IMR-90 (cell line): ENCODE measurements around the gene HLA-A. TPM values are rescaled to one million over a fixed set of nuclear protein-coding genes. Genes with fewer than 3 reads are reported as not detected.

Experiments used
- ATAC-seq: fragments of 200-7000 bp; cut with Tn5 transposase; 2 replicates; pipeline ENCODE4 v1.9.1; 2020; ENCODE audit warnings: low read depth, mild to moderate bottlenecking, moderate library complexity
- BruUV-seq: library from RNA; stranded (reverse); fragments of 400-500 nt; replicated peaks from 2 replicates; lab custom pipeline; 2021; lab: Mats Ljungman, UMichigan
- CTCF ChIA-PET: fragments of 300-600 bp; formaldehyde crosslinking; extraction: SDS; loops from one replicate; lab custom pipeline; 2021; ENCODE audit warnings: antibody characterized with exemption; lab: Yijun Ruan, JAX
- POLR2A ChIA-PET: fragments of 300-600 bp; sonication (Branson Sonifier 250); formaldehyde crosslinking; loops from one replicate; lab custom pipeline; 2022; ENCODE audit warnings: antibody characterized with exemption; ENCODE audit not compliant: unreplicated experiment; lab: Charles Lee
- DNase-seq: peaks from one replicate; pipeline ENCODE4 v3.0.0; 2013
- H2AFZ ChIP-seq: replicated peaks from 2 replicates; pipeline ENCODE3; 2013; ENCODE audit warnings: low read length, mild to moderate bottlenecking; ENCODE audit not compliant: poor library complexity
- H2AK5ac ChIP-seq: 2 replicates; pipeline ENCODE4 v1.6.1; 2013; ENCODE audit warnings: low read depth, low read length, inconsistent platforms
- H2AK9ac ChIP-seq: replicated peaks from 2 replicates; pipeline ENCODE3; 2013; ENCODE audit warnings: mild to moderate bottlenecking, low read depth, low read length, moderate library complexity; ENCODE audit not compliant: poor library complexity
- H2BK120ac ChIP-seq: 2 replicates; pipeline ENCODE4 v1.6.1; 2013; ENCODE audit warnings: low read depth, low read length, inconsistent platforms
- H2BK15ac ChIP-seq: 3 replicates; pipeline ENCODE4 v1.6.1; 2013; ENCODE audit warnings: low read depth, low read length, inconsistent platforms
- H2BK20ac ChIP-seq: 2 replicates; pipeline ENCODE4 v1.6.1; 2013; ENCODE audit warnings: low read depth, mild to moderate bottlenecking, inconsistent platforms, low read length, moderate library complexity
- H2BK5ac ChIP-seq: 2 replicates; pipeline ENCODE4 v1.6.1; 2013; ENCODE audit warnings: mild to moderate bottlenecking, low read depth, low read length, inconsistent platforms; ENCODE audit not compliant: poor library complexity, severe bottlenecking
- H3K14ac ChIP-seq: replicated peaks from 2 replicates; pipeline ENCODE4 v1.6.1; 2013; ENCODE audit warnings: low read depth, low read length, inconsistent platforms
- H3K18ac ChIP-seq: 2 replicates; pipeline ENCODE4 v1.6.1; 2013; ENCODE audit warnings: low read depth, low read length, control low read depth
- H3K23ac ChIP-seq: 2 replicates; pipeline ENCODE4 v1.6.1; 2013; ENCODE audit warnings: low read depth, low read length, inconsistent platforms
- H3K27ac ChIP-seq: 2 replicates; pipeline ENCODE4 v1.5.1; 2013; ENCODE audit warnings: mild to moderate bottlenecking, control low read depth, low read length; ENCODE audit not compliant: insufficient read depth
- H3K27me3 ChIP-seq: 2 replicates; pipeline ENCODE4 v1.6.1; 2013; ENCODE audit warnings: low read length; ENCODE audit not compliant: control insufficient read depth, insufficient read depth
- H3K36me3 ChIP-seq: 2 replicates; pipeline ENCODE4 v1.6.1; 2013; ENCODE audit warnings: low read length, mixed read lengths; ENCODE audit not compliant: control insufficient read depth, insufficient read depth
- H3K4ac ChIP-seq: 2 replicates; pipeline ENCODE4 v1.6.1; 2013; ENCODE audit warnings: low read depth, low read length, inconsistent platforms
- H3K4me1 ChIP-seq: 2 replicates; pipeline ENCODE4 v1.6.1; 2013; ENCODE audit warnings: low read length, mixed read lengths; ENCODE audit not compliant: control insufficient read depth, insufficient read depth
- H3K4me2 ChIP-seq: 2 replicates; pipeline ENCODE4 v1.6.1; 2013; ENCODE audit warnings: low read depth, mild to moderate bottlenecking, control low read depth, low read length, moderate library complexity
- H3K4me3 ChIP-seq: 2 replicates; pipeline ENCODE4 v1.5.1; 2013; ENCODE audit warnings: low read depth, mild to moderate bottlenecking, control low read depth, low read length, moderate library complexity; ENCODE audit not compliant: insufficient read depth
- H3K56ac ChIP-seq: 2 replicates; pipeline ENCODE4 v1.6.1; 2013; ENCODE audit warnings: low read length, inconsistent platforms; ENCODE audit not compliant: insufficient read depth; ENCODE audit errors: extremely low read depth
- H3K79me1 ChIP-seq, 2 experiments: 2 replicates each; pipeline ENCODE4 v1.6.1; 2013; ENCODE audit warnings: low read length in 2 of 2, inconsistent platforms in 1 of 2, low read depth in 1 of 2
- H3K9ac ChIP-seq: 2 replicates; pipeline ENCODE4 v1.6.1; 2013; ENCODE audit warnings: low read depth, low read length, control low read depth
- H3K9me1 ChIP-seq: 2 replicates; pipeline ENCODE4 v1.6.1; 2013; ENCODE audit warnings: low read length, inconsistent platforms; ENCODE audit not compliant: insufficient read depth
- H3K9me3 ChIP-seq: 2 replicates; pipeline ENCODE4 v1.6.1; 2013; ENCODE audit warnings: low read length; ENCODE audit not compliant: control insufficient read depth, insufficient read depth
- H4K20me1 ChIP-seq: 2 replicates; pipeline ENCODE4 v1.6.1; 2013; ENCODE audit warnings: low read length, inconsistent platforms; ENCODE audit not compliant: insufficient read depth
- H4K5ac ChIP-seq: 2 replicates; pipeline ENCODE4 v1.6.1; 2013; ENCODE audit warnings: mild to moderate bottlenecking, low read depth, low read length, control low read depth
- H4K8ac ChIP-seq, 2 experiments: 2 replicates each; pipeline ENCODE4 v1.6.1; 2013; ENCODE audit warnings: low read depth in 2 of 2, low read length in 2 of 2, control low read depth in 1 of 2, inconsistent platforms in 1 of 2
- H4K91ac ChIP-seq: 2 replicates; pipeline ENCODE4 v1.6.1; 2013; ENCODE audit warnings: low read depth, low read length, inconsistent platforms; ENCODE audit not compliant: insufficient read depth
- CEBPB ChIP-seq: IDR thresholded peaks from 2 replicates; pipeline ENCODE4 v1.6.1; 2012; ENCODE audit warnings: low read depth, low read length, improper control_type of control experiment
- FOS ChIP-seq: fragments of 150-350 bp; IDR thresholded peaks from 2 replicates; pipeline ENCODE4 v1.6.1; 2016; ENCODE audit warnings: low read depth, low read length
- MAFK ChIP-seq: IDR thresholded peaks from 2 replicates; pipeline ENCODE4 v1.6.1; 2012; ENCODE audit warnings: low read depth, low read length, improper control_type of control experiment
- MXI1 ChIP-seq: IDR thresholded peaks from 2 replicates; pipeline ENCODE4 v1.6.1; 2012; ENCODE audit warnings: low read depth, mild to moderate bottlenecking, low read length, moderate library complexity, borderline replicate concordance
- POLR2A ChIP-seq: IDR thresholded peaks from 2 replicates; pipeline ENCODE4 v1.6.1; 2012; ENCODE audit warnings: mild to moderate bottlenecking, low read depth, low read length
- WGBS, 2 experiments: methylation state at CpG; one replicate each; pipeline versions ENCODE4 v1.1.5 to v1.1.7; 2013; ENCODE audit warnings: missing lambda C conversion rate in 2 of 2; ENCODE audit not compliant: insufficient read length in 1 of 2; ENCODE audit errors: extremely low coverage in 2 of 2; 5-methylcytosine and 5-hydroxymethylcytosine counted together
- dilution Hi-C: fragments of 300-500 bp; cut with HindIII; formaldehyde crosslinking; loops from one replicate; pipeline ENCODE4 v1.14.3; 2018; ENCODE audit warnings: low sequenced_read_pairs; ENCODE audit not compliant: unreplicated experiment
- in situ Hi-C: fragments of 300-500 bp; cut with MboI; formaldehyde crosslinking; loops from 3 replicates; pipeline ENCODE4 v1.14.3; 2019; ENCODE audit warnings: low sequenced_read_pairs, inconsistent platforms, mixed read lengths
- intact Hi-C: fragments of 100-400 bp; cut with micrococcal nuclease; formaldehyde crosslinking; loops from 2 replicates; pipeline ENCODE4 v1.10.0; 2022
- polyA plus RNA-seq, 3 experiments: library from polyadenylated mRNA; depleted of rRNA; stranded (reverse); fragments of >200 nt; gene quantifications; 2 replicates each; pipeline ENCODE4 v1.2.3, GENCODE V29; 2012; ENCODE audit warnings: low replicate concordance in 1 of 3
- total RNA-seq: library from RNA; depleted of rRNA; stranded (reverse); fragments of >200 nt; gene quantifications from 2 replicates; pipeline ENCODE4 v1.2.3, GENCODE V29; 2012

The HLA-A gene
- total and polyA plus RNA-seq, 2 of the 4 experiments (the other 2 are of a cell fraction), result 94.5 to 218 TPM

DNA sequence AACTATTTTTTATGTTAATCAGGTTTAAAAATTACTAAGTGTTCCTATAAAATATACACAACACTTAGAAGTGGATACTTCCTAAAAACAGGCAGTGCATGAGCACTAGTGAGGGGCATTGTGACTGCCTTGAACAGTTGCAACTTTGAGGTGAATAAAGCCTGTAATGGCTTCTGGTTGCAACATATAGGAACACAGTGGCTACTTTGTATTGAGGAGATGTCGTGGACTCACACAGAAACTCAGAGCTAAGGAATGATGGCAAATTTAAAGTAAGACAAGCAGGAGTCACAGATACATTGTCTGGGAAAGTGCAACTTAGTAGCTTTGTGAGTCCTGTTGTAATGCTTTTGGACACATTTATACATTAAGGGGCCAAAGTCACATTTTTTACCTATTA is 861 bp upstream of the HLA-A start:
- H3K14ac ChIP-seq, result 0 out of 2 replicates have a peak overlapping the region, but pooled peaks have one; percentile 98
- BruUV-seq, result no TSS peak
- H3K4me2 ChIP-seq, result peak overlapping the region; percentile 97
- H3K4me1 ChIP-seq, result peaks cover 4% of the 10 kb centered on the region
- H3K36me3 ChIP-seq, result peaks cover 17% of the 10 kb centered on the region
- no CpG with 5 or more reads among the region's 1 CpG for WGBS, 2 experiments
- peak overlapping the region; percentile 93; the same call in 1 of the 2 replicates for H3K4ac ChIP-seq
- H2BK120ac ChIP-seq, result no peak overlapping the region
- peak overlapping the region; percentile 93; the same call in 1 of the 2 replicates for H3K23ac ChIP-seq
- no peak overlapping the region for H2AFZ ChIP-seq
- H3K18ac ChIP-seq, result no peak overlapping the region; the same call in 1 of the 2 replicates
- H4K5ac ChIP-seq, result peak overlapping the region; percentile 87; the same call in 1 of the 2 replicates
- DNase-seq, result peak; percentile 56
- TF ChIP-seq POLR2A, result no peak
- peak; percentile 57 for TF ChIP-seq CEBPB
- no peak for TF ChIP-seq FOS
- no peak for TF ChIP-seq MXI1
- no peak for TF ChIP-seq MAFK
- intact Hi-C loops (no loop called here), dilution Hi-C loops (no loop called here), in situ Hi-C loops (no loop called here)
- peak overlapping the region; percentile 87 for H2BK5ac ChIP-seq
- peaks cover 3% of the 10 kb centered on the region; the same call in 1 of the 2 replicates for H3K9me1 ChIP-seq
- peak overlapping the region; percentile 74 to 87; a peak in 2 of 4 replicates for H4K8ac ChIP-seq
- H3K27ac ChIP-seq, result no peak overlapping the region
- POLR2A ChIA-PET, result no interaction called here
- no peak overlapping the region for H4K91ac ChIP-seq
- peaks cover 4 to 5% of the 10 kb centered on the region in 2 experiments; a peak in 3 of 4 replicates for H3K79me1 ChIP-seq
- CTCF ChIA-PET, result no interaction called here
- H4K20me1 ChIP-seq, result peaks cover 4% of the 10 kb centered on the region; the same call in 1 of the 2 replicates
- 0 out of 2 replicates have a peak overlapping the region, but pooled peaks have one; percentile 45 for H2BK20ac ChIP-seq
- H3K27me3 ChIP-seq, result no peaks in the 10 kb centered on the region
- H3K9me3 ChIP-seq, result no peaks in the 10 kb centered on the region
- H2AK5ac ChIP-seq, result no peak overlapping the region
- no peak overlapping the region for H2AK9ac ChIP-seq
- no peak for ATAC-seq
- peak overlapping the region; percentile 79; the same call in 1 of the 2 replicates for H3K9ac ChIP-seq
- H3K4me3 ChIP-seq, result no peak overlapping the region; the same call in 1 of the 2 replicates
- H3K56ac ChIP-seq, result no peak overlapping the region
- H2BK15ac ChIP-seq, result 0 out of 3 replicates have a peak overlapping the region, but pooled peaks have one; percentile 40
